GM12891 (cell line): ENCODE data around the gene CDX2.

Experiments
- PAX5 ChIP-seq: IDR thresholded peaks from 2 replicates; pipeline ENCODE4 v1.6.1; 2011; ENCODE audit warnings: low read length, moderate library complexity, mild to moderate bottlenecking; ENCODE audit not compliant: insufficient read depth, severe bottlenecking
- POLR2A ChIP-seq: IDR thresholded peaks from 2 replicates; pipeline ENCODE4 v1.6.1; 2011; ENCODE audit warnings: low read depth, low read length, control low read depth
- POLR2AphosphoS5 ChIP-seq: IDR thresholded peaks from 2 replicates; pipeline ENCODE4 v1.6.1; 2011; ENCODE audit warnings: low read depth, low read length, control low read depth
- SPI1 ChIP-seq: IDR thresholded peaks from 2 replicates; pipeline ENCODE4 v1.6.1; 2011; ENCODE audit warnings: low read depth, low read length, control low read depth

DNA sequence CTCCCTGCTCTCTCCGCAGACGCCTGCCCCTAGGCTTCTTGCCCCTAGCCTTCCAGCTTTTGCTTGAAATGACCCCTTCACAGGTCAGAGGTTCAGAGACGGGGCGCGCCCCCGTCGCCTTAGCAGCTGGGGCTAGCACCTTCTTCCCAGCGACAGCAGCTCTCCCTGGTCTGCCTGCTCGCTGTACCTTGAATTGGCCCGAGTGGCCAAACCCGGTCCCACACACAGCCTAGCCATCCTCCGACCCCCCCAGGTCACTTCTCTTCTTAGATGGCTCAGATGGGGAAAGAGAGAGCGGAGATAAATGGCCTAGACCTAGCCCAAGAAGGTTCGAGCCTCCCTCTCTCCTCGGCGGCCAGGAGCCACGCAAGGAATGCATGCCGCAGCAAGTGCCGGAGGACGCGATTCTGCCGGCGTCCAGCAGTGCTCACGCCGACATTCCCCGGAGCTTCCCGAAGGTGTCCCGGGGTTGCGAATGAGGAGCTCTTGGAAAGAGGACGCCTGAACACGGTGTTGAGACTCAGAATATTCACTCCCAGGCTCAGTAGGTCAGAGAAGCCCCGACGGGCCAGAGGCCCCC, 1.3 kb downstream of the CDX2 start:
- TF ChIP-seq POLR2A (no peak), PAX5 (no peak), POLR2AphosphoS5 (no peak), SPI1 (no peak)
